HG03175 (cell line): ENCODE data around the gene FOXF1.

Experiments used
- ATAC-seq: cut with Tn5 transposase; IDR thresholded peaks from one replicate; pipeline ENCODE4 v1.9.1; 2021; ENCODE audit warnings: mild to moderate bottlenecking, moderate library complexity; ENCODE audit not compliant: unreplicated experiment

FOXF1 gene

GRCh38 chr16:86510465-86511261 is at the start of gene FOXF1:
Gene FOXF1, plus strand, starts transcription at chr16:86510527. Its CDS starts 43 bp downstream, at chr16:86510570.
- ATAC-seq: no peak

GRCh38 chr16:86461037-86461436 is 49.3 kb upstream of the FOXF1 start:
- ATAC-seq: no peak

- ATAC-seq: no peak
Measured at GRCh38 chr16:86462334-86463084, 47.8 kb upstream of the FOXF1 start.

- no peak for ATAC-seq
Measured at GRCh38 chr16:86464044-86464443, 46.3 kb upstream of the FOXF1 start.

- ATAC-seq: no peak
Measured at GRCh38 chr16:86465434-86465833, 44.9 kb upstream of the FOXF1 start.

GRCh38 chr16:86466696-86467406 is 43.5 kb upstream of the FOXF1 start:
- no peak for ATAC-seq

- ATAC-seq: no peak
Measured at GRCh38 chr16:86467490-86467889, 42.8 kb upstream of the FOXF1 start.

- ATAC-seq: no peak
Measured at GRCh38 chr16:86470964-86471363, 39.4 kb upstream of the FOXF1 start.

GRCh38 chr16:86471896-86472295 is 38.4 kb upstream of the FOXF1 start:
- no peak for ATAC-seq

- no peak for ATAC-seq
Measured at GRCh38 chr16:86472366-86472765, 38.0 kb upstream of the FOXF1 start.

GRCh38 chr16:86476956-86477534 is 33.3 kb upstream of the FOXF1 start:
- no peak for ATAC-seq

- ATAC-seq: no peak
Measured at GRCh38 chr16:86477642-86478041, 32.7 kb upstream of the FOXF1 start.

GRCh38 chr16:86478779-86479178 is 31.5 kb upstream of the FOXF1 start:
- no peak for ATAC-seq

- no peak for ATAC-seq
Measured at GRCh38 chr16:86479419-86479818, 30.9 kb upstream of the FOXF1 start.

GRCh38 chr16:86480444-86480843 is 29.9 kb upstream of the FOXF1 start:
- ATAC-seq: no peak

- ATAC-seq: no peak
Measured at GRCh38 chr16:86481607-86482006, 28.7 kb upstream of the FOXF1 start.

- ATAC-seq: no peak
Measured at GRCh38 chr16:86484240-86484639, 26.1 kb upstream of the FOXF1 start.

- ATAC-seq: no peak
Measured at GRCh38 chr16:86485746-86486145, 24.6 kb upstream of the FOXF1 start.

- ATAC-seq: no peak
Measured at GRCh38 chr16:86490859-86491639, 19.3 kb upstream of the FOXF1 start.

GRCh38 chr16:86491640-86492023 is 18.7 kb upstream of the FOXF1 start:
- ATAC-seq: no peak
